Lung (tissue), 12 donors: ENCODE measurements around the gene USP54. TPM values are rescaled to one million over a fixed set of nuclear protein-coding genes. Genes with fewer than 3 reads are reported as not detected.
"Not testable (repeated sequence)": the region's sequence is repeated elsewhere in the genome, so short reads cannot be mapped to it uniquely, and the experiment has no call there.

ENCODE experiments used
- ATAC-seq: fragments of 200-7000 bp; cut with Tn5 transposase; one replicate; pipeline ENCODE4 v1.9.1; 2020; ENCODE audit warnings: moderate number of reproducible peaks; ENCODE audit not compliant: insufficient read depth, low FRiP score
- DNase-seq, 3 donors: peaks; one replicate each; pipeline ENCODE4 v3.0.0-alpha.2; 2013 to 2017
- H3K27ac ChIP-seq, 2 donors: one replicate each; pipeline ENCODE4 v1.5.1; 2013; ENCODE audit warnings: mild to moderate bottlenecking in 2 of 2, moderate library complexity in 2 of 2, control low read depth in 1 of 2, inconsistent platforms in 1 of 2, low read depth in 1 of 2, low read length in 1 of 2
- H3K27me3 ChIP-seq, 3 donors: one replicate each; pipeline ENCODE4 v1.5.1; 2013; ENCODE audit warnings: low read length in 2 of 3; ENCODE audit not compliant: control insufficient read depth in 3 of 3, insufficient read depth in 3 of 3
- H3K36me3 ChIP-seq, 4 donors: one replicate each; pipeline ENCODE4 v1.5.1; 2013; ENCODE audit warnings: low read length in 4 of 4, mild to moderate bottlenecking in 1 of 4, moderate library complexity in 1 of 4; ENCODE audit not compliant: control insufficient read depth in 4 of 4, insufficient read depth in 4 of 4
- H3K4me1 ChIP-seq, 5 donors: one replicate each; pipeline ENCODE4 v1.5.1; 2013; ENCODE audit warnings: low read length in 5 of 5, mild to moderate bottlenecking in 2 of 5, moderate library complexity in 1 of 5; ENCODE audit not compliant: control insufficient read depth in 5 of 5, insufficient read depth in 5 of 5
- H3K4me3 ChIP-seq: one replicate; pipeline ENCODE4 v1.5.1; 2013; ENCODE audit warnings: mild to moderate bottlenecking, control low read depth, moderate library complexity
- H3K9ac ChIP-seq, 2 donors: one replicate each; pipeline ENCODE4 v1.5.1; 2013; ENCODE audit warnings: low read length in 2 of 2, control low read depth in 1 of 2; ENCODE audit not compliant: insufficient read depth in 1 of 2
- H3K9me3 ChIP-seq, 4 donors: one replicate each; pipeline ENCODE4 v1.5.1; 2013; ENCODE audit warnings: low read length in 3 of 4, mild to moderate bottlenecking in 1 of 4, moderate library complexity in 1 of 4; ENCODE audit not compliant: control insufficient read depth in 4 of 4, insufficient read depth in 3 of 4
- CTCF ChIP-seq: IDR thresholded peaks from 2 replicates; pipeline ENCODE4 v1.5.1; 2012; ENCODE audit warnings: mild to moderate bottlenecking; ENCODE audit errors: control extremely low read depth, extremely low read depth
- WGBS, 2 donors: extraction: QIAGEN DNeasy Blood & Tissue Kit; methylation state at CpG; one replicate each; pipeline ENCODE4 v1.1.7; 2013; 5-methylcytosine and 5-hydroxymethylcytosine counted together
- polyA plus RNA-seq, 2 donors: library from polyadenylated mRNA; stranded (reverse); fragments of 200-250 nt; gene quantifications; one replicate each; pipeline ENCODE4 v1.2.1, GENCODE V29; 2013
- total RNA-seq, 2 donors: library from RNA; depleted of rRNA in 1 of 2; stranded (reverse); fragments of >200 nt in 1 of 2; gene quantifications; one replicate each; pipeline ENCODE4 v1.2.1, GENCODE V29; 2014 to 2021
- donor health status: control.
- donor health status: control.
- donor health status: Bipolar disorder and iron deficiency.
- donor health status: healthy.
- donor health status: DM: yes; HTN: yes; CAD: no.

The USP54 gene
- total and polyA plus RNA-seq, 4 donors = 19.7 to 165 (median 62.9) TPM

GRCh38 chr10:73576890-73577591, 14.1 kb downstream of the USP54 start:
- Histone ChIP-seq H3K9me3 (no peaks in the 10 kb centered on the region), H3K27ac (peak overlapping the region; percentile 42 to 81), H3K27me3 (no peaks in the 10 kb centered on the region), H3K4me3 (no peak overlapping the region), H3K9ac (peak overlapping the region in 1 of 2 donors; percentile 57), H3K36me3 (no peaks in the 10 kb centered on the region), H3K4me1 (peaks cover 0 to 22% (median 13%) of the 10 kb centered on the region in 5 donors)
- TF ChIP-seq CTCF = no peak
- 63 to 90% methylated on average over 3 of the region's 3 CpGs for WGBS, 2 donors
- ATAC-seq (no peak), DNase-seq (no peak)

- Histone ChIP-seq H3K9ac (peak overlapping the region; percentile 2 to 57), H3K36me3 (no peaks in the 10 kb centered on the region), H3K27ac (peak overlapping the region; percentile 81 to 84), H3K9me3 (no peaks in the 10 kb centered on the region), H3K27me3 (no peaks in the 10 kb centered on the region), H3K4me3 (peak overlapping the region; percentile 9), H3K4me1 (peaks cover 0 to 20% (median 13%) of the 10 kb centered on the region in 5 donors)
- 35 to 50% methylated on average over 4 of the region's 4 CpGs for WGBS, 2 donors
- no peak for TF ChIP-seq CTCF
- ATAC-seq (no peak), DNase-seq (peak; percentile 52 to 96 (median 94))
These were observed 14.8 kb downstream of the USP54 start for GRCh38 chr10:73576178-73576889.

- not testable (repeated sequence) for H3K9ac ChIP-seq, H3K27me3 ChIP-seq, H3K36me3 ChIP-seq, ATAC-seq, H3K27ac ChIP-seq, H3K9me3 ChIP-seq, H3K4me3 ChIP-seq, DNase-seq, H3K4me1 ChIP-seq
- 93% methylated on average over 7 of the region's 7 CpGs for whole genome bisulfite sequencing, 2 donors
These were observed 24.1 kb downstream of the USP54 start for GRCh38 chr10:73567025-73567424.

GRCh38 chr10:73561192-73561591, 29.9 kb downstream of the USP54 start:
- Histone ChIP-seq H3K4me3 (no peak overlapping the region), H3K27ac (no peak overlapping the region), H3K9me3 (no peaks in the 10 kb centered on the region), H3K27me3 (no peaks in the 10 kb centered on the region), H3K9ac (no peak overlapping the region), H3K36me3 (no peaks in the 10 kb centered on the region), H3K4me1 (no peaks in the 10 kb centered on the region)
- TF ChIP-seq CTCF = no peak
- ATAC-seq (no peak), DNase-seq (no peak)
- WGBS, 2 donors = 98 to 99% methylated on average over 1 of the region's 1 CpG
